ENCODE results near the gene MTCH1.
A peak's percentile ranks its signal among the peaks of the same experiment; 100 is the strongest.
"Not testable (repeated sequence)": the region's sequence is repeated elsewhere in the genome, so short reads cannot be mapped to it uniquely, and the experiment has no call there.

Gene MTCH1

DNA sequence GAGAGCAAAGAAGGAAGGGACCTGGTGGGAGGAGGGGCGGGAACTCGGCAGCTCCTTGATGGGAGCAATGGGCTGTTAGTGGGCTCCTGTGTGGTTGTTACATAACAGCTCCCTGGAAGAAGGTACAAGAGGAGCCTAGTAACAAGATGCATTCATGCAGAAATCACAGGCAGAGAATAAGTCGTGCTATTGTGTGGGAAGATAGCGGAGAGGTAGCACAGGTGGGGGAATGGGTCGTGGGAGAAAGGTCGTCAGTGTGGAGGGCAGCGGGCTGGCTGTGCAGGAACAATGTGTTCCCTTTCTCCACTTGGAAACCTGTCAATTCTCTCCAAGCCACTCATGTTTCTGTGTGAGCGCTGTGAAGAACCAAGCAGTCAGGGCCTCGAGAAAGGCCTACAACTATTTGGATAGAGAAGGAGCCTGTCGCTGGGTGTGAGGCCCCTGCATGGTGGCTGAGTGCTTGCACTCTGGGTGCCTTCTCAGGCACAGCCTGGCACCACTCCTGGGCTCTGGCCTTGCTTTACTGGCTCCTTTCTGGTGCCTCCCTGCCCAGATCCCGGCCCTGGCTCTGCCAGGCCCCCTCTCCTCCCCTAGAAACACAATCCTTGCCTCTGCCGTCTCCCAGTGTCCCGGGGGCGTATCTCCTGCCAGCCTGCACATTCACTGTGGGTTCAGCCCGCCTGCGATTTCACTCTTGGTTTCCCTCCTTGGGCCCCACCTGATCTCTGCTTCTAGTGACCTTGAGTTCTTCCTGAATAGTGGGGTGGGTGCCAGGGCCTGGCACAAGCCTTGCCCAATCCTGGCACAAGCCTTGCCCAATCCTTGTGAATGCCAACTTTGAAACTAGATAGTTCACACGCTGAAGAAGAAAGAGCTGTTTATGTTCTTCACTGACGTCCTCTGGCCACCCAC lies 12.1 kb upstream of the MTCH1 start:
- peak in 12 of 14 donors; percentile 38 to 86 (median 70) for DNase-seq

DNA sequence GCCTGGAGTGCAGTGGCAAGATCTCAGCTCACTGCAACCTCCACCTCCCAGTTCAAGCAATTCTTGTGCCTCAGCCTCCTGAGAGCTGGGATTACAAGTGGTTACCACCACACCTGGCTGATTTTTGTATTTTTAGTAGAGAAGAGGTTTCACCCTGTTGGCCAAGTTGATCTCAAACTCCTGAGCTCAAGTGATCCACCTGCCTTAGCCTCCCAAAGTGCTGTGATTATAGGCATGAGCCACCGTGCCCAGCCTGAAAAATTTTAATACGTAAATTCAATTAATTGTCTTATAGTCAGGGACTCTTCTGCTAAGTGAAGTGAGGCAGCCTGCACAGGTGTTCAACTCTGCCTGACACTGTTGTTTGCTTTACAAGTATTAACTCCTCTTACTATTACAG lies 4.4 kb upstream of the MTCH1 start:
- not testable (repeated sequence) for DNase-seq

DNA sequence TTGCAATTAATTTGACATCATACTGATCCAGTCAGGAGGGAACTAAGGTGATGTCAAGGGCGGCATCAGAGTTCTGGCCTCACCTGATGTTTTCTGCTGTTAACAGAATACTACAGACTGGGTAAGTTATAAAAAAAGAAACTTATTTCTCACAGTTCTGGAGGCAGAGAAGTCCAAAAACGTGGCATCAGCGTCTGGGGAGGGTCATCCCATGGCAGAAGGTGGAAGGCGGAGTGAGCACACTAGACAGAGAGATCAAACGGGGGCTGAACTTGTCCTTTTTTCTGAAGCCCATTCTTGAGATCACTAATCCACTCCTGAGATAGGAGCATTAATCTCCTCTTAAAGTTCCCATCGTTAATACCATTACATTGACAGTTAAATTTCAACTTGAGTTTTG lies 3.3 kb upstream of the MTCH1 start:
- DNase-seq = no peak

DNA sequence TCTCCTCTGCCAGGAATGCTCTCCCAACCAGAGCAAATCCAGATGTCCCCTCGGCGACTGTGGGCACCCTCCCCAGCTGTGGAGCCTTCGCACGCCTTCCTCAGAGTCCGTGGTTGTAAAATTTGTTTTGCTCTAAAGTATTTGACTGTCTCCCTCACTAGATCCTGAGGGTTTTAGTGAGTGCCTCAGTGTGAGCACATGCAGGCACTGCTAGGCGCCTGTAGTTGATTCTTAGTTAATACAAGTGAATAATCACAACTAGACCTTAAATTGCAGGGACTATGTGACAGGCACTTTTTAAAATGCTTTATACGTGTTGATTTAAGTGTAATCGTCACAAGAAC lies 680 bp upstream of the MTCH1 start:
- DNase-seq = no peak

DNA sequence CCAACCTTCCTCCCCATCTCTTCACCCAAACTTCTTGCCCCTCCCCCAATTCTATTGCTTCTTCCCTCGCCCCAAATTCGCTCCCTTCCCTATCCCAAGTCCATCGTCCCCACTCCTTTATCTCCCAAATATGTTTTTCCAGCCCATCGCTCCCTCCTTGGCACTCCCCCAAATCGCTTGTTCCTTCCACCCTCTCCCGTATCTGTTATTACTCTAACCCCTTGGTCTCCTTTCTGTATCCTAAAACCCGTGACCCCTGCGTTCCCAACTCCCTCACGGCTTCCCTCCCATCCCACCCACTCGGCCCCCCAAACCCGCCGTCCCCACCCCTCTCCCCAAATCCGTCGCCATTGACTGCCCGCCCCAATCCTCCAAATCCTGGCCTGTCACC lies 584 bp downstream of the MTCH1 start:
- peak in 4 of 14 donors; percentile 17 to 44 (median 42) for DNase-seq

DNA sequence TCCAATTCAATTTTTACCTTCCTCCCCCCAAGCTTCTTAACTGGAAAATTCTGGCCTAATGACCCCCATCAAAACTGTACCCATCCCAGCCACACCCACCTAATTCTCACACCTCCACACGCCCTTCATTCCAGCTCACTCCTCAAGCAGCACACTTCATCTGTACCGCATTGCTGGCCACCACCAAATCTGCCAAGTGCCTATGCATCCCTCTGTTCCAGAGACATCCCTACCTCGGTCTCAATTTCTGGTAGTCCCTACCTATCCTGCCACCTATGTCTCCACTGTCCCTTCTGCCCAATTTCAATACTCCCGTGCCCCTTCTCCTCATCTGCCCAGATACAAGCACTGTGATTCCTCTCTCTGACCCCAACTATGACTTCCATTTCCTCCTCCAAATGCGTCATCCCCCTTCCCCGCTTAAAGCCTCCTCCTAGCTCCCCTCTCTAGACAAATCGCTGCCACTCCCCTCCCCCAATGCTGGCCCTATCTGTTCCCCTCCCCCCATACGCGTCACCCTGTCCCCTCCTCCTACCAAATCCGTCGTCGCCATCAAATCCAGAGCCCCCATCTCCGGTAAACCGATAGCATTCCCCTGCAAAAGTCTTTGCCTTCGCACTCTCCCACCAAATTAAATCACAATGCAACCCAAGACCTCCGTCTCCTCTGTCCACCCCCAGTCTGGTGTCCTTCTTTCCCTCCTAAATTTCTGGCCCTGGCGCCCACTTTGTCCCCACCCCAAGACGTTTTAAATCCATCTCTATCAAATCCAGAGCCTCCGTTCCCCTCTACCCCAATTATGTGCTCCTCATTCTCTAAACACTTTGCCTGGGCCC lies 1.2 kb downstream of the MTCH1 start:
- peak in 5 of 14 donors; percentile 18 to 55 (median 28) for DNase-seq

DNA sequence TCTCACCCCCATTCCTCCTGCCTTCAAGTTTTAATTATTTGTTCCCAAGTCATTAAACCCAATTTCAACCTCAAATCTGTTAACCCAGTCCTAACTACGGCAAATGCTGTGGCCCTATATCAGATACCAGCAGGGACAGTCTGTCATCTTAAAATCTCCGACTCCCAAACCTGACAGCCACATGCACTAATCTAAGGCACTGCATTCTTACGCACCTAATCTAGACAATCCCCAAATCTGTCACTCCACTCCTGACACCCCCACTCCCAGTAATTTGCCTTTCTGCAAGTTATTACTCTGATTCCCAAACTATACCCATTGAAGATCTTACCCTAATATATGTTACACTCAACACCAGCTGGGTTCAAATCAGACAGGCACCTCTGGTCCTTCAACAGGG lies 2.5 kb downstream of the MTCH1 start:
- DNase-seq = no peak

DNA sequence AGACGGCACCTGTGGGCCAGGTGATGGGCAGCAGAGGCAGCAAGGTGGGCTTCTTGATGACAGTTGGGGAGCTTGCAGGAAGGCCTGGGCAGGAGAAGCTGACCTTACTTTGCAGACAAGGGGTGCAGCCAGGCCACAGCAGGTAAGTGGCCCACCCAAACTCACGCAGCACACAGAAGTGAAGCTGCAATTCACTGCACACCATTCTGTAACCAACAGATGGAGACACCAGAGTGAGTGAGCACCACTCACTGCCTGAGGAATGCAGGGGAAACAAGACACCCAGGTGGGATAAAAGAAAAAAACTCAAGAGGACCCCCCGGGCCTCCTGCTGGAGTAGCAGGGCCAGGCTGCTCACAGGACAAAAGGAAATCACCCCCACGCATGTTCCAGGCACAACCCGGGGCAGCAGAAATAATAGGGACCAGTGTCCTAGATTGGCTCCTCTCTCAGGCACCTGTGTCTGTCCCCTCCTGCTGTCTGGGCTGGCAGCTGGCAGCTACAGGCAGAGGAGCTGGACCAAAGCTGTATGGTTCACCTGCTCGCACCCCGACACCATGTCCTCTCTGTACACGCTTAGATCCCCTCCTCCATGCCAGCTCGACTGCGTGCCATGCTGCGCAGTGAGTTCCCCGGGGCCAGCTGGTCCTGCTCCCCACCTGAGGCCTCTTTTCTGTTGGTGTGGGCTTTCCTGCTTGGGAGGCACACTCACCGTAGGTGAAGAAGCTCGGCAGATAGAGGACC lies 4.9 kb downstream of the MTCH1 start:
- DNase-seq = peak in 3 of 14 donors; percentile 11 to 35 (median 31)

DNA sequence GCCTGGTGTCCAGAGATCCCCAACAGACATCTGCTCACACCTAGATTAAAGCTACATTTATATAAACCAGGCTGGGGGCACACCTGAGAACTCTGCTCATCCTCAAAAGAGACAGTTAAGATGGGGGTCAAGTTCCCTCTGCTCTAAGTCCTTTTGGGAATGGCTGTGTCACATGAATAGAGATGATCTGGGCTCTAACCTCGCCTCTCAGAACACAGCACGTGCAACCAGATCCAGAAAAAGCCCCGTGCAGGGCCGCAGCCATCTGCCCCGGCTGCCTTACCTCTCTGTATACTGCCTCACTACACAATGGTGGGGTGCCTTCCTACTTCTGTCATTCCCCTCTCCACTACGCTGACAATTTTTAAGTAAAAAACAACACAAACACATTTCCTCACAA lies 5.9 kb downstream of the MTCH1 start:
- no peak for DNase-seq

DNA sequence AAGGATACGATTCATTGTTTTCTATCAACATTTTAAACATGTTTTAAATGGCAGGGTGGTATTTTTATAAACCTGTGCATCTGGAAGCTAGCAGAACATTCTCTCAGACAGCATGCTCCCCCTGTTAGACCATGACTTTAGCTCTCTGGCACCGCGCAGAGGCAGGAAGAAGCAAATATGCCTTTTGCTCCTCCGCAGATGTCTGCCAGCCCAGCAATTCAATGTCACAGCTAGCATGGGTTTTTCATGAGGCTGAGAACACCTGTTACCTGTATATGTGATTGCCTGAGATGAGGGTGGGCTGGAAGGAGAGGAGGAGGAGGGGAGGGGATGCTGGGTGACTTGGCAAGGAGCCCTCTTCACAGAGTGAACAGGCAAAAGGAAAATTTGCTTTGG lies 6.7 kb downstream of the MTCH1 start:
- peak in 12 of 14 donors; percentile 17 to 63 (median 36) for DNase-seq

DNA sequence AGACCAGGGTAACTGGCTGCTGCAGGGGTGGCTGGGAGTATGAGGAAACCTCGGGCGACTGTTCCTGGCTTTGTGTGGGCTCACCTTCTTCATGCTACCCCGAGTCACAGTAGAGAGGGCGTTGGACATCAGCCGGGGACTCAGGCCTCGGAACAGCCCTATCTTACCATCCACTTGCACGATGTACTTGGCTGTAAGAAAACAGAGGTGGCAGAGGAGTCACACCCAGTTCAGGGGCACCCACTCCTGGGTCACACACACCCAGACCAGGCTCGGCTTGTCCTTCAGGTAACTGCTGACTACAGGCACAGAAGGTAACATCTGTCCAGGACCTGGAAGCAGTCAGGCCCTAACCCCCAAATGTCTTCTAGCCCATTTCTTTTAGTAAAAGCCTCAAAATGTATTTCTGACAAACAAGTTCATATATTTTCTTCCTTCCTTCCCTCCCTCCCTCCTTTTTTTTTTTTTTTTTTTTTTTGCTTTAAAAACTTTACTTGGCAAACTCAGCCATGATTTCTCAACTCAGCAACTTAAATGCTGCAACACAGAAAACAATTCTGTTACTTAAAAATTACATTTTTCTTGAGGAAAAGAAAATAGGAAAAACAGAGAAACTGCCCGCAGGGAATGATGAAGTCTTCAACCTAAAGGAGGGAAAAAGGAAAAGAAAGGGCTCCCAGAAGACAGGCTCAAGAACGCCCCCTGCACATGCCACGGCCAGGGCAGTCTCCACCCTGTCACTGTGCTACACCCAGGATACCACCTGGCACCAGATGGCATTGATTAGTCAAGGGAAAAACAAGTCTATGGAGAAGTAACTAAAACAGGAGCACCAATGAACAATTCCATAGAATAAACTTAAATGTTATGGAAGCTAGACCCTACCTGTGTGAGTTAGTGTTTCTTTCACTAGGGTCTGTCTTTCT lies 7.3 kb downstream of the MTCH1 start:
- peak in 1 of 14 donors; percentile 58 for DNase-seq

DNA sequence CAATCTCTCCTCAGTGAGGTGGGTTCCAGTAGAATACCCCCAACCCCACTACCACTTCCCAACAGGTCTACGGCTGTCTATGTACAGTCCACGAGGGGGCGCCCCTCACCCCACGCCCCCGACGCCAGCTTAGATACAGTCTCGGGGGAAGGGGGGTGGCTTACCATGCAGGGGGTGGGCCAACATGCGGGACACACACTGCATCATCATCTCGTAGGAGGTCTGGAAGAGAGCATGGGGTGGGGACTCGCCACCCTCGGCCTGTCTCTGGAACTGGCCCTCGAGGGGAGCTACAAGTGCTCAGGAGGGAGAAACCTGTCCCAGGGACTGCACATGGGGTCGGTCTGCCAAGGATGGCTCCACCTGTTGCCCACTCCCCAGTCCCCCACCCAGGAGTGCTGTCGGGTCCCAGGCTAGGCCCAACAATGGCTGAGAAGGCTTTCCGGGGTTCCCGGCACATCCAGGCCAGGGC lies 8.5 kb downstream of the MTCH1 start:
- no peak for DNase-seq

DNA sequence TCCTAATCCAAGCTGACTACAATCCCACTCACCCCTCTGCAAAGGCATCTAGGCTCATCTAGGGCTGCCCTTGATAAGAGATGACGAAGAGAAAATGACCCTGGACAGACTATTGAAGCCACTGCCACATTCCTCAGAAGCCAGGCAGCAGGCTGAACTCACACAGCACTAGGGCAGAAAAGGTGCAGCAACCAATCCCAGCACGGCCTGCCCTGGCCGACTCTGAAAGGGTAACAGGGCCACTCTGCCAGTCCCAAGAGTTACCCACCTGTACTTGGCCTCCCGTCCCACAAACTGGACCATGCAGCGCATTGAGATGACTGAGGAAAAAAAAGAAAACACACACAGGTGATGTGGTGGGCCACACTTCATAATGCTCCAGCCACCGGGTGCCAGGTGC lies 9.1 kb downstream of the MTCH1 start:
- no peak for DNase-seq

DNA sequence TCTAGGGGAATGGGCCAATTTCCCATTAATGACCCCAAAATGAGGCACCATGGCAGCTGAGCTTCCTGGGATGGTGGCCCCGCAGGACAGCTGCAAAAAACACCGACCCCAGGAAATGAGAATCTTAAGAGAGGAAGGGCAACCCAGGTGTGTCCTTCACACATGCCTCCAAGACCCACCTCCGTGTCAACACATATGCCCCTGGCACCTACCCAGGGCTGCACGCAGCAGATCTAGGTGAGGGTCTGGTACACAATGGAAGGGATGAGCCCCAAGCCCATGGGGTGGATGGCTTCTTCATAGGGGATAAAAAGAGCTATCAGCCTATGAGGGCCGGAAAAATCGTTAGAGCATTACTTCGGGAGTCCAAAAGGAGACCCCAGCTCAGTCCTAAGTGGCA lies 9.5 kb downstream of the MTCH1 start:
- no peak for DNase-seq

DNA sequence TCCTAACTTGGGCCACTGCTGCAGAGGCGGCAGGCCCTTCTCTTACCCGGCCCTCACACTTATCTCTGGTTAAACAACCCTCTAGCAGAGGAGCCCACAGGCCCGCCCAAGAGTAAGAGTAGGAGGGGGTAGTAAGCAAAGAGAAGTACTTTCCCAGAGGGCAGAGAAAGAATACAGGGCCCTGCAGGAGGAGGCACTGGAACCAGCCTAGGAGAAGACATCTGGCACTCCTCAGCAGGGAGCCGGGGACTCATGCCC lies 10.1 kb downstream of the MTCH1 start:
- DNase-seq = no peak

DNA sequence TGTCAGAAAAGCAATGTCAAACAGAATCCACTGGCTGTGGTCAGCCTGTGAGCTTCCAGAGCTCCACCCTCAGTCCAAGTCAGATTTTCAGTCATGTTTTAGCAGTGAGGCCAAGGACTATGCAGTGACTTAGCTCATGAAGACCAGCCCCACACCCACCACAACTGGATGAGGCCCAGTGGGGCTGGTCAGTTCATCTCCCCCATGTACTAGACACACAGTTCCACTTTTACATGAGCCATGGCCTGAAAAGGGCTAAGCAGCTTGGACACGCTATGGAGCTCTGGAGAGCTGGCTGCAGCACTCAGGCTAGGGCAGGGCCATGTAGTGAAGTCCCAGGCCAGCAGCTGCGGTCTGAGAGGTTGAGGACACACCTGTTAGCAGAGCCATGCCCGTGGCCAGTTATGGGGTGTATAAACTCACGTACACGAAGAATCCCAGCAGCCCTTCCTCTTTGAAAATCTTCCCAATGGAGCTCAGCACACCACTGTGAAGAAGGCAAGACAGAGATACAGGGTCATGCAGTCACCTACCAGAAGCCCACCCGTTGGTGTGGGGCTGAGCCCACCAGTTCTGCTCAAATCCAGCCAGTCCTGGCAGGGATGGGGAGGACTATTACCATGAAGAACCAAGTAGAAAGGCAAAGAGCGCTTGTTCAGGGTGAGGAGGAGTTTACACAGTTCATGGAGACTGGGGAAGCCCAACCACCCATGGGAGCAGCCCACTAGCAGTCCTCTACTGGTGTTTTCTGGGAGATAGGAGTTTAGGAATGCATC lies 10.6 kb downstream of the MTCH1 start:
- DNase-seq = no peak

DNA sequence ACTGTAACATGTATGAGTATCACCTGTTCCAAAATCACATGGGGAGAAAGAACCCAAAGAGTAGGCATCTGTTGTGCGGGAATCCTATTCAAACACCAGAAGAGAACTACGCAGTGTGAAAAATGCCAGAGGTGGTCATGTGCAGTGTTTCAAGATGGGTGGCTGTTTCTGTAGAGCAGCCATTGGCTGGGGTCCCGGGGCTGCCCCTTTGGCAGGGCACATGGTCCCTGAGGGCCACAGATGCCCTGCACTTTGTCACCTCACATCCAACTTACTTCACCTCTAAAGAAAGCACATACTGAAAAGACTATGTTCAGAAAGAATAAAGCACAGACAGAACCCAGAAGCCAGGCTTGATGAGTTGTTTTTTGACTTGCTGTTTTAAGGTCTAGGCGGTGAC lies 12.3 kb downstream of the MTCH1 start:
- DNase-seq = no peak

DNA sequence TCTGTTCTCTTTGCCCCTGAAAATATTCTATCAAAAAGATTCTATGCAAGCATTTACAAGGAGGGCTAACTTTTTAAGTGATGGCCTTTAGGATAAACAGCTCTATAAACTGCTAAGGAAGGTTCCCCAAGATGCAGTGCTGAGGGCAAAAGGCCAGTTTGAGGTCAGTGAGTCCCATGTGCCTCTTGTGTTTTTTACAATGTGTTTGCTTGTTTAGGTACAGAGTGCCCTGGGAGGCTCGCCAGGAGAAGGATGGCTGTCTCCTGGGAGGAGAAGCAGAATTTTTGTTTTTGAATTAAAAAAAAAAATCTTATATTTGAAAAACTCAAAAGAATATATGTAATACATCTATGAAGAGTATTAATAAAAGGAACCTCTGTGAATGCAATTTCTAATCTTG lies 12.8 kb downstream of the MTCH1 start:
- DNase-seq = no peak

DNA sequence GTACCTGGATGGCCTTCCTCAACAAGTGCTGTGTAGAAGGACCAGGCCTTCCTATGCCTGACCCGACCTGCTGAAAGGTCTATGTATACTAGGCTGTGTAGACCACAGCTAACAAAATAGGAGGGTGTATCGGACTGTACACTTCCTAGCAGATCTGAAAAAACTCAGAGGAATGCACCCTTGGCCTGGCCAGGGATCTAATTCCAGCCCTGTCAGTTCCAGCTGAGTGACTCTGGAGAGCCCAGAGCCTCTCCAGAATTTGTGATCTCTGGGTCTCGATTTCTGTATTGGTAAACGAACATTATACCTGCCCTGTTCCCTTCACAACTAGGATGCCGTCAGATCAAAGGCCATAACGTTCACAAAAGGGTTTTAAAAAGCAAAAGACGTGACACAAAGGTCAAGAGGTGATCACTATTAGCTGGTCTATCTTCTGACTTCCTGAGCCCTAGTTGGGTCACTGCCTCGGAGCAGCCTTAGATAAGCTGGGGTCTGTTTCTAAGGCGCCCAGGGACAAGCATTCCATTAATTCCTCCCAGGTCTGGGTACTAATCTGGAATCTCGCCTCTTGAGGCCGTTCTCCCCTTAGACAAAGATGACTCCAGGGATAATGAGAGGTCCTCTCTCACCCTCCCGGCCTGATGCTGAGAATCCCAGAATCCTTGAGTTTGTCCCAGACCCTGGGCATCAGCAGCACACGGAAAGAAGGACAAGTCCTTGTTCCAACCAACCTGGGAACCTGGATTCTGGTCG lies 13.9 kb downstream of the MTCH1 start:
- no peak for DNase-seq
